Left lung (tissue), 10 donors: ENCODE data around the gene LY6G5C. TPM values are rescaled to one million over a fixed set of nuclear protein-coding genes. Genes with fewer than 3 reads are reported as not detected.
A peak's percentile ranks its signal among the peaks of the same experiment; 100 is the strongest.

Source experiments
- ATAC-seq: fragments of 200-7000 bp; cut with Tn5 transposase; one replicate; pipeline ENCODE4 v1.9.1; 2020; ENCODE audit warnings: moderate library complexity
- DNase-seq, 4 donors: peaks; one replicate each; pipeline ENCODE4 v3.0.0-alpha.2; 2013 to 2020
- H3K27ac ChIP-seq, 2 donors: fragments of 200-600 bp; sonication (generic) in 1 of 2; one replicate each; pipeline versions ENCODE4 v1.5.0 to v1.8.0; 2020 to 2021
- H3K27me3 ChIP-seq, 2 donors: fragments of 200-600 bp; sonication (generic) in 1 of 2; one replicate each; pipeline versions ENCODE4 v1.5.0 to v1.8.0; 2020 to 2021
- H3K36me3 ChIP-seq, 2 donors: fragments of 200-600 bp; sonication (generic) in 1 of 2; one replicate each; pipeline versions ENCODE4 v1.5.0 to v1.8.0; 2020 to 2021
- H3K4me1 ChIP-seq, 2 donors: fragments of 200-600 bp; one replicate each; pipeline ENCODE4 v1.8.0; 2021
- H3K4me3 ChIP-seq, 2 donors: fragments of 200-600 bp; sonication (generic) in 1 of 2; one replicate each; pipeline versions ENCODE4 v1.5.0 to v1.8.0; 2020 to 2021; ENCODE audit warnings: mild to moderate bottlenecking in 1 of 2
- H3K9me3 ChIP-seq, 2 donors: fragments of 200-600 bp; sonication (generic) in 1 of 2; one replicate each; pipeline versions ENCODE4 v1.5.0 to v1.8.0; 2020 to 2021
- CTCF ChIP-seq, 2 donors: fragments of 200-600 bp; sonication (generic) in 1 of 2; IDR thresholded peaks; one replicate each; pipeline versions ENCODE4 v1.5.0 to v1.8.0; 2021; ENCODE audit warnings: antibody characterized with exemption in 2 of 2
- intact Hi-C, 2 donors: fragments of 100-400 bp; cut with DNase I; formaldehyde crosslinking; loops; one replicate each; pipeline versions ENCODE4 v1.11.2 to v1.14.2; 2022
- polyA plus RNA-seq, 6 donors: library from polyadenylated mRNA; unstranded; fragments of 120-200 nt; gene quantifications; one replicate each; pipeline ENCODE4 v1.2.1, GENCODE V29; 2013; ENCODE audit not compliant: insufficient read length in 6 of 6
- total RNA-seq, 2 donors: library from RNA; stranded (reverse); fragmentation: NEBNext Ultra II Directional; extraction: Animal tissue kit (Norgen Biotek cat#: 25700); gene quantifications; one replicate each; pipeline ENCODE4 v1.2.1, GENCODE V29; 2021
- donor health status: DM: no; HTN: yes; CAD: no.
- donor health status: DM: no; HTN: no; CAD: no.

The LY6G5C gene
- total and polyA plus RNA-seq, 8 donors, result 2.9 to 6.3 (median 3.7) TPM

GRCh38 chr6:31727717-31728671, 47.1 kb upstream of the LY6G5C start:
- peak overlapping the region; percentile 77 to 97 for H3K27ac ChIP-seq
- no peak for TF ChIP-seq CTCF (IDR thresholded peaks at IDR 0.05)
- no peaks in the 10 kb centered on the region for H3K9me3 ChIP-seq
- peak overlapping the region; percentile 48 to 79 for H3K4me3 ChIP-seq
- intact Hi-C loops, result no loop called here
- H3K4me1 ChIP-seq, result peaks cover 25 to 69% of the 10 kb centered on the region in 2 donors
- peak in 1 of 4 donors; percentile 85 for DNase-seq
- ATAC-seq, result no peak
- no peaks in the 10 kb centered on the region for H3K27me3 ChIP-seq
- peaks cover 0 to 58% of the 10 kb centered on the region in 2 donors for H3K36me3 ChIP-seq

GRCh38 chr6:31727034-31727716, 46.3 kb upstream of the LY6G5C start:
- H3K27ac ChIP-seq, result peak overlapping the region; percentile 77 to 97
- intact Hi-C loops, result no loop called here
- peaks cover 25 to 61% of the 10 kb centered on the region in 2 donors for H3K4me1 ChIP-seq
- H3K27me3 ChIP-seq, result no peaks in the 10 kb centered on the region
- H3K4me3 ChIP-seq, result peak overlapping the region in 1 of 2 donors; percentile 79
- DNase-seq, result peak in 2 of 4 donors; percentile 66 to 83
- H3K36me3 ChIP-seq, result peaks cover 0 to 49% of the 10 kb centered on the region in 2 donors
- no peaks in the 10 kb centered on the region for H3K9me3 ChIP-seq
- ATAC-seq, result peak; percentile 4
- no peak for TF ChIP-seq CTCF (IDR thresholded peaks at IDR 0.05)

- ATAC-seq, result no peak
- intact Hi-C loops, result no loop called here
- peak overlapping the region in 1 of 2 donors; percentile 97 for H3K27ac ChIP-seq
These were observed 44.9 kb upstream of the LY6G5C start for GRCh38 chr6:31725502-31726350.

GRCh38 chr6:31723980-31724691, 43.3 kb upstream of the LY6G5C start:
- no peak overlapping the region for H3K27ac ChIP-seq
- intact Hi-C loops, result no loop called here
- ATAC-seq, result no peak

More at GRCh38 chr6:31725502-31726350, 44.9 kb upstream of the LY6G5C start:
- DNase-seq, result peak in 1 of 4 donors; percentile 48
- Histone ChIP-seq H3K27me3 (no peaks in the 10 kb centered on the region), H3K36me3 (peaks cover 0 to 35% of the 10 kb centered on the region in 2 donors), H3K4me1 (peaks cover 24 to 47% of the 10 kb centered on the region in 2 donors), H3K9me3 (no peaks in the 10 kb centered on the region), H3K4me3 (no peak overlapping the region)
- no peak for TF ChIP-seq CTCF (IDR thresholded peaks at IDR 0.05)

More at GRCh38 chr6:31723980-31724691, 43.3 kb upstream of the LY6G5C start:
- H3K4me3 ChIP-seq, result no peak overlapping the region
- peaks cover 0 to 28% of the 10 kb centered on the region in 2 donors for H3K36me3 ChIP-seq
- no peaks in the 10 kb centered on the region for H3K27me3 ChIP-seq
- TF ChIP-seq CTCF (IDR thresholded peaks at IDR 0.05), result no peak
- no peaks in the 10 kb centered on the region for H3K9me3 ChIP-seq
- peaks cover 21 to 38% of the 10 kb centered on the region in 2 donors for H3K4me1 ChIP-seq
- DNase-seq, result no peak
